ENCODE data around the gene HPCAL1.
A peak's percentile ranks its signal among the peaks of the same experiment; 100 is the strongest.

HPCAL1 gene

GRCh38 chr2:10410001-10410822 is 107.5 kb downstream of the HPCAL1 start:
- DNase-seq = no peak

DNA sequence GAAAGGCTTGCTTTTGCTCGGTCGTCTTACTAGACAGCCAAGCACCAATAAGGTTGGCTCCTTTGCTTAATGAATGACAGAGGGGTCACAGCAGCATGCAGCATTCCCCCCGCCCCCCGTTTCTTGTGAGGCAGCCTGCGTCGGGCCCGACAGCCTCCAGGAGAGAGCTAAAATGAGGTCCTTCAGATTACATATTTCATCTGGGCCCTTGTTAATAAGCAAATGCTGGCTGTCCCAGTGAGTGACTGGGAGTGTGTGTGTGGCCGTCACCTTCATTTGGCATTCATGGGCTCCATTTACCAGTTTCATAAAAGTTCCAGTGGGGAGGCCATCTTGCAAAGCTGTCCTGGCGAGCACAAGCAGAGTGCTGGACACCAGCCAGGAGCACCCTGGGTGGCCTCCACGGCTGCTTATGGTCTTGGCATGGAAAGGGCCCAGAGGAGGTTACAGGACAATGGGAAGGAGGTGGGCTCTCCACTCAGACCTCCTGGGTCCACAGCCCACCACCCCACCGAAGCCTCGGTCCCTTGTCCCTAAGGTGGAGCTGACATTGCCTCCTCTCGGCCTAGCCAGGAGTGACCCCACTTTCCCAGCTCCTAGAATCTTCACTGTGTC is 108.2 kb downstream of the HPCAL1 start:
- DNase-seq = no peak

GRCh38 chr2:10411557-10411956 is 108.9 kb downstream of the HPCAL1 start:
- no peak for DNase-seq

GRCh38 chr2:10412380-10412779 is 109.7 kb downstream of the HPCAL1 start:
- no peak for DNase-seq

GRCh38 chr2:10413503-10413902 is 110.8 kb downstream of the HPCAL1 start:
- DNase-seq = no peak

DNA sequence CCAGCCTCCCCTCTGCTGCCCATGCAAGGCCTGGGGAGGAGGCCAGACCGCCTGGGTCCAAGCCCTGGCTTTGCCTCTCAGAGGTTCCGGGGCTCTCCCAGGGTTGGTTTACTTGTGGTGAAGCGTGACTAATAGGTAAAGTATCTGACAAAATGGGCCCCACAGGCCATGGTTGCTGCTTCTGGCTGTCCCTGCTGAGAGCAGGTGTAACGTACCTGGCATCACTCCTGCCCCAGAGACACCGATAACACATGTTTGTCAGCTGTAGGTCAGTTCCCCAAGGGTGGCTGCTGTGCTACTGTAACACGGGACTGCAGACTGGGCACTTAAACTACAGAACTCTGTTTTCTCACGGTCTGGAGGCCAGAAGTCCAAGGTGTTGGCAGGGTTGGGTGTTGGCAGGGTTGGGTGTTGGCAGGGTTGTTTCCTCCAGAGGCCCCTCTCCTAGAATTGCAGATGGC is 111.3 kb downstream of the HPCAL1 start:
- DNase-seq = no peak

GRCh38 chr2:10414591-10414990 is 111.9 kb downstream of the HPCAL1 start:
- peak; percentile 53 for DNase-seq

DNA sequence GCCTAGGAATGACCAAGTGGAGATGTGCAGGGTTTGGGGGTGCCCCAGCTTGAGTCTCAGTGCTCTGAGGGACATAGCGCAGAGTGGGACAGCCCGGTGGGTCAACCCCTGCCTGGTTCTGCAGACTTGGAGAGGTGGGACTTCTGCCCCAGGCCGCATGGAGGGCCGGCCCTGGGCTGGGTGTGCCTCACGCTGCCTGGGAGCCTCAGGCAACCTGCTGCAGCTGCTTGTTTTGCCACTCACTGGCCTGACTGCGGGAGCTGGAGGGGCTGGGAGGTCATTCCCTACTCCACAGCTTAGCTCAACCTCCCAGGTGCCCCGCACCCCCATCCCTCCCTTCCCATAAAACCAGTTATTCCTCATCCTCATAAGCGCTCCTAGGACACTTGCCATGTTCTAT is 112.3 kb downstream of the HPCAL1 start:
- no peak for DNase-seq

DNA sequence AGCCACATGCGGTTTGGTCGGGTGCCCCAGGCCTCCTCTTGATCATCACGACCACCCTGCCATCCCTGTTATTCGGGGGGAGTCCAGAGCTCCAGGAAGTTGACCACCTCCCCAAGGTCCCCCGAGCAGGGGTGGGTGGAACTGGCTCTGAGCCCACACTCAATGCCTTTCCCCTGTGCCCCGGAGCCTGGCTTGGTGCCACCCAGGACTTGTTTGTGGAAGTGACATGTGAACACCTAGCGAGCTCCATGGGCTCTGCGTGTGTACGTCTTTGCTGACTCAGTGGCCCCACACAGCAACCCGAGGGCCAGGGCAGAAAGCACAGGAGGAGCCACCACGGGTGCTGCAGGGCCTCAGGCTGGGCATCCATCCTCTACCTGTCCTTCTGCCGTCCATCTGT is 112.9 kb downstream of the HPCAL1 start:
- DNase-seq = no peak

DNA sequence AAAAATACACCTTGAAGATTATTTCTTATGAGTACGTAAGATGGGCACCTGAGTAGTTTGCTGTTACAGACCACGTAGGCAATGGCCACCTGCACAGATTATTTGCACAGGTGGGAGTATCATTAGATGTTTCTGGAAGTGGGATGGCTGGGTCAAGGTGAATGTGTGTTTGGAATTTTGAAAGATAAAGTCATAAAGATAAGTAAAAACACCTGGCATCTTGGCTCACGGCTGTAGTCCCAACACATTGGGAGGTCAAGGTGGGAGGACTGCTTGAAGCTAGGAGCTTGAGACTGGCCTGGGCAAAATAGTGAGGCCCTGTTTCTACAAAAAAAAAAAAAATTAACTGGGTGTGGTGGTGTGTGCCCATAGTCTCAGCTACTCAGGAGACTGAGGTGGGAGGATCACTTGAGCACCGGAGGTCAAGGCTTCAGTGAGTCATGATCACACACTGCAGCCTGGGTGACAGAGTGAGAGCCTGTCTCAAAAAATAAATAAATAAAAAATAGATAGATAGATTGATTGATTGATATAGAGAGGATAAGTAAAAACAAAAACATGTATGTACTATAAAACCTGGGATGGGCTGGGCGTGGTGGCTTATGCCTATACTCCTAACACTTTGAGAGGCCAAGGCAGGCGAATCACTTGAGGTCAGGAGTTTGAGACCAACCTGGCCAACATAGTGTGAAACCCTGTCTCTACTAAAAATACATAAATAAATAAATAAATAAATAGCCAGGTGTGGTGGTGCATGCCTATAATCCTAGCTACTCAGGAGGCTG is 115.0 kb downstream of the HPCAL1 start:
- no peak for DNase-seq

DNA sequence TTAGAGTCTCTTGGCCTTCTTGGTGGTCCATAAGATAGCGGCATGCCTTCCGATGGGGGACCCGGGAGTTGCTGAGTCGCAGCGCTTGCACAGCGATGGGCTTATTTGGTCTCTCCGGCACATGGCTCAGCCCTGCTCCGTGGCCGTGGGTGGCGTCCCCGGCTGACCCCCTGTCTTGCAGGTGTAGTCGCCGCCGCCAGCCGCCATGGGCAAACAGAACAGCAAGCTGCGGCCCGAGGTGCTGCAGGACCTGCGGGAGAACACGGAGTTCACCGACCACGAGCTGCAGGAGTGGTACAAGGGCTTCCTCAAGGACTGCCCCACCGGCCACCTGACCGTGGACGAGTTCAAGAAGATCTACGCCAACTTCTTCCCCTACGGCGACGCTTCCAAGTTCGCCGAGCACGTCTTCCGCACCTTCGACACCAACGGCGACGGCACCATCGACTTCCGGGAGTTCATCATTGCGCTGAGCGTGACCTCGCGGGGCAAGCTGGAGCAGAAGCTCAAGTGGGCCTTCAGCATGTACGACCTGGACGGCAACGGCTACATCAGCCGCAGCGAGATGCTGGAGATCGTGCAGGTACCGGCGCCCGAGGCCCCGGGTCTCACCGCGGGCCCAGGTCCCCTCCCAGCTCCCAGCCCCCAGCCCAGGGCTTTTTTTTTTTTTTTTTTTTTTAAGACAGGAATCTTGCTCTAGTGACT is 117.0 kb downstream of the HPCAL1 start:
- DNase-seq = no peak

DNA sequence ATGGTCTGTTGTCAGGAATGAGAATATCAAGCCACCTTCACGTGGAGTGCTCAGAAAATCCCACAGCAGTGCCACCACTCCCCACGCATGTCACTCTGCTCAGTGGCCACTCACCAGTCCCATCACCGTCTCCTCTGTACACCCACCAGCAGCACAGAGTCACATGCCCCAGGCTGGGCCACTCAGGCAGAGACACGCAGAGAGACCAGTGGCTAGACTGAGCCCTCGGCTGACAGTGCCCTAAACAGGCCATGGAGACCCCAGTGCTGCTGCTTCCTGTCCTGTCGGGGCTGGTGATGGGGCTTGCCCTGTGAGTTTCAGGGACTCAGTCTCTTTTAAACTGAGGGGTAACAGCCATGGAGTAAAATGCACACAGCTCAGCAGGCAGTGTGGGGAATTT is 119.5 kb downstream of the HPCAL1 start:
- no peak for DNase-seq

- DNase-seq = no peak
Observed at GRCh38 chr2:10422732-10423399, 120.2 kb downstream of the HPCAL1 start.

DNA sequence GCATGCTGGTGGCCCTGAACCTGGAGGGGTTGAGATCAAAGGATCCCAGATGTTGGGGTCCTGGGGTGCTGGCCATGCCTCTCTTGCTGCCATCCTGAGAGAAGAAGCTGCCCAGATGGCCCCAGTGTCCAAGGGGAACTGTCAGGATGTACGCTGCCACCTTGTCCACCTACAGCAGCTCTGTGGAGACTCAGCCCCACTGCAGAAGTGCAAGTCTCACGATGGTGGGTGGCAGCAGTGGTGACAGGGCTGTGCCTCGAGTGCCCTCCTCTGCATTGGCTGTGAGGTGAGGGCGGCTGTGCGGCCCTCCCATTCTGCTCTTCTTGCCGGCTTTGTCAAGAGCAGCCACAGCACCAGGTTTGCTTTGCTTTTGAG is 120.7 kb downstream of the HPCAL1 start:
- DNase-seq = no peak

GRCh38 chr2:10424051-10424450 is 121.3 kb downstream of the HPCAL1 start:
- DNase-seq = no peak

- no peak for DNase-seq
Observed at GRCh38 chr2:10424916-10425505, 122.3 kb downstream of the HPCAL1 start.

DNA sequence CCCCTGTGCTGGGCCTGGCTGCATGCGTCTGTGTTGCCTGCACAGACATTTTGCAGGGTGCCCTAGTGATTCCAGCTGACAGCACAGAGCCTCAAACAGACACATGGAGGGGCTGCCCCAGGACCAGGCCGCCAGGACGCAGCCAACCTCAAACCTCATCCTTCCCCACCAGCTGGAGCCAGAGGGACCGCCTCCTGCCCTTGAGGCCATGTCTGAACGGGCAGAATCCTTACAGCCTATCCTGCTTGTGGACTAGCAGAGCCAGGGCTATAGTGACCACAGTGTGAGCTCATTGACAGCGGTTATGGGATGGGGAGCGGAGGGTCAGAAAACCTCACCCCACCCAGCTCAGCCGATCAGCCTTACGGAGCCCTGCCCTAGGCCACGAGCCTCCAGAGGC is 123.0 kb downstream of the HPCAL1 start:
- DNase-seq = no peak

- no peak for DNase-seq
Observed at GRCh38 chr2:10426726-10427617, 124.3 kb downstream of the HPCAL1 start.

- no peak for DNase-seq
Observed at GRCh38 chr2:10427618-10427949, 124.9 kb downstream of the HPCAL1 start.

DNA sequence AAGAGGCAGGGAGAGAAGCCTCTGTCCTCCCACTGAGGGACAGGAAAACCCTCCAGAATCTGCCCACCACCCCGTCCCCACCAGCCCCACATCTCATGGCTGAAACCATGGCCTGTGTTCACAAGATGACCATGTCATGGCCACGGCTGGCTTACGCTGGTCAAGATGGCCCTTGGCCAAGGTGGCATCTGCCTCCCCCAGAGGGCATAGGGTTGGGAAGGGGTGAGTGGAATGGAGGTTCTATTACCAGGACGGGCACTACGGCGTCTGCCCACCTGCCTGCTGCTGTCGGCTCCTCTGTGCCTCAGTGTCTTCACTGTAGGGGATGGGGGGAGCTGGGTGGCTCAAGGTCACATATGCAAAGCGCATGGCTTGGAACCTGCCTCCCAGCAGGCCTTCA is 125.7 kb downstream of the HPCAL1 start:
- DNase-seq = no peak

GRCh38 chr2:10428924-10429323 is 126.2 kb downstream of the HPCAL1 start:
- DNase-seq = no peak

All from NCI-H1694 treated with DMSO at 0.1 percent for 48 hours (cell line).